ENCODE data around the gene C7.
"Not testable (repeated sequence)": the region's sequence is repeated elsewhere in the genome, so short reads cannot be mapped to it uniquely, and the experiment has no call there.

Gene C7

GRCh38 chr5:40909264-40909663, at the start of gene C7:
C7 (plus strand) TSS chr5:40909497; CDS start chr5:40909611, 114 bp downstream.
- DNase-seq (ENCODE audit: insufficient read length, low spot score) (no peak), FAIRE-seq (no peak)

- no peak for DNase-seq (ENCODE audit: insufficient read length, low spot score)
- FAIRE-seq: no peak
Observed at GRCh38 chr5:40860711-40861110, 48.6 kb upstream of the C7 start.

- FAIRE-seq; DNase-seq (ENCODE audit: insufficient read length, low spot score): not testable (repeated sequence)
Observed at GRCh38 chr5:40865004-40865403, 44.3 kb upstream of the C7 start.

GRCh38 chr5:40866844-40867243, 42.5 kb upstream of the C7 start:
- DNase-seq (ENCODE audit: insufficient read length, low spot score): no peak
- FAIRE-seq: no peak

- FAIRE-seq: no peak
- no peak for DNase-seq (ENCODE audit: insufficient read length, low spot score)
Observed at GRCh38 chr5:40869384-40869783, 39.9 kb upstream of the C7 start.

GRCh38 chr5:40871177-40871576, 38.1 kb upstream of the C7 start:
- DNase-seq (ENCODE audit: insufficient read length, low spot score) (no peak), FAIRE-seq (no peak)

GRCh38 chr5:40872253-40872652, 37.0 kb upstream of the C7 start:
- not testable (repeated sequence) for FAIRE-seq; DNase-seq (ENCODE audit: insufficient read length, low spot score)

- FAIRE-seq (no peak), DNase-seq (ENCODE audit: insufficient read length, low spot score) (no peak)
Observed at GRCh38 chr5:40873286-40873880, 35.9 kb upstream of the C7 start.

- FAIRE-seq: no peak
- no peak for DNase-seq (ENCODE audit: insufficient read length, low spot score)
Observed at GRCh38 chr5:40875958-40876357, 33.3 kb upstream of the C7 start.

- FAIRE-seq (peak; percentile 13), DNase-seq (ENCODE audit: insufficient read length, low spot score) (no peak)
Observed at GRCh38 chr5:40877371-40877988, 31.8 kb upstream of the C7 start.

GRCh38 chr5:40879163-40879942, 29.9 kb upstream of the C7 start:
- no peak for FAIRE-seq
- DNase-seq (ENCODE audit: insufficient read length, low spot score): peak; percentile 70

- no peak for FAIRE-seq
Observed at GRCh38 chr5:40882291-40882690, 27.0 kb upstream of the C7 start.

GRCh38 chr5:40883051-40883450, 26.2 kb upstream of the C7 start:
- FAIRE-seq; DNase-seq (ENCODE audit: insufficient read length, low spot score): not testable (repeated sequence)

More at GRCh38 chr5:40882291-40882690, 27.0 kb upstream of the C7 start:
- no peak for DNase-seq (ENCODE audit: insufficient read length, low spot score)

- DNase-seq (ENCODE audit: insufficient read length, low spot score); FAIRE-seq: not testable (repeated sequence)
Observed at GRCh38 chr5:40895440-40896425, 13.6 kb upstream of the C7 start.

GRCh38 chr5:40904205-40904993, 4.9 kb upstream of the C7 start:
- DNase-seq (ENCODE audit: insufficient read length, low spot score) (peak; percentile 83), FAIRE-seq (peak; percentile 13)

- peak; percentile 40 for FAIRE-seq
- no peak for DNase-seq (ENCODE audit: insufficient read length, low spot score)
Observed at GRCh38 chr5:40904994-40905306, 4.3 kb upstream of the C7 start.

GRCh38 chr5:40906351-40906751, 2.9 kb upstream of the C7 start:
- FAIRE-seq (peak; percentile 55), DNase-seq (ENCODE audit: insufficient read length, low spot score) (no peak)

GRCh38 chr5:40909723-40910122, 426 bp downstream of the C7 start:
- FAIRE-seq (no peak), DNase-seq (ENCODE audit: insufficient read length, low spot score) (no peak)

GRCh38 chr5:40911266-40911665, 2.0 kb downstream of the C7 start:
- FAIRE-seq (peak; percentile 42), DNase-seq (ENCODE audit: insufficient read length, low spot score) (no peak)

GRCh38 chr5:40914835-40915234, 5.5 kb downstream of the C7 start:
- DNase-seq (ENCODE audit: insufficient read length, low spot score) (no peak), FAIRE-seq (peak; percentile 81)
